ENCODE results near the gene RTN4IP1.

Gene RTN4IP1

GRCh38 chr6:106667022-106667402 is 37.7 kb upstream of the RTN4IP1 start:
- H3K18ac ChIP-seq (ENCODE audit: low read length) = no peak overlapping the region
- H4K5ac ChIP-seq (ENCODE audit: low read length) = no peak overlapping the region
- no peaks in the 10 kb centered on the region for H3K79me2 ChIP-seq (ENCODE audit: control insufficient read depth, insufficient read depth, low read length)
- no peak overlapping the region for H2BK15ac ChIP-seq (replicated peaks; ENCODE audit: low read depth)
- no peak for DNase-seq
- H3K56ac ChIP-seq (ENCODE audit: low read length) = no peak overlapping the region
- no peak overlapping the region for H2AK5ac ChIP-seq (ENCODE audit: low read length)
- no peak overlapping the region for H4K8ac ChIP-seq (ENCODE audit: low read depth, low read length)
- H3K79me1 ChIP-seq (ENCODE audit: low read length) = no peaks in the 10 kb centered on the region
- no peak overlapping the region for H2BK120ac ChIP-seq (ENCODE audit: low read depth, low read length)
- H3K27ac ChIP-seq (ENCODE audit: low read depth, low read length) = no peak overlapping the region
- H3K36me3 ChIP-seq (ENCODE audit: control insufficient read depth, insufficient read depth, low read length) = no peaks in the 10 kb centered on the region
- H3K4me2 ChIP-seq (ENCODE audit: low read length) = no peak overlapping the region
- no peaks in the 10 kb centered on the region for H3K4me1 ChIP-seq (ENCODE audit: control insufficient read depth, low read depth, low read length)
- H3K27me3 ChIP-seq (ENCODE audit: insufficient read depth, low read length, poor library complexity) = no peaks in the 10 kb centered on the region
- H2BK5ac ChIP-seq (ENCODE audit: low read length) = no peak overlapping the region
- H3K4me3 ChIP-seq (ENCODE audit: low read length) = no peak overlapping the region
- no CpG with 5 or more reads among the region's 4 CpGs for WGBS (ENCODE audit: extremely low coverage, insufficient coverage, low lambda C conversion rate)
- H3K4ac ChIP-seq (ENCODE audit: low read depth, low read length) = no peak overlapping the region
- H3K9ac ChIP-seq (ENCODE audit: low read length) = no peak overlapping the region
- no peak overlapping the region for H3K23ac ChIP-seq (ENCODE audit: low read length)

GRCh38 chr6:106666282-106667021 is 37.2 kb upstream of the RTN4IP1 start:
- Histone ChIP-seq H2BK120ac (ENCODE audit: low read depth, low read length) (no peak overlapping the region), H3K27ac (ENCODE audit: low read depth, low read length) (no peak overlapping the region), H3K4ac (ENCODE audit: low read depth, low read length) (no peak overlapping the region), H2BK5ac (ENCODE audit: low read length) (no peak overlapping the region), H3K36me3 (ENCODE audit: control insufficient read depth, insufficient read depth, low read length) (no peaks in the 10 kb centered on the region), H3K79me2 (ENCODE audit: control insufficient read depth, insufficient read depth, low read length) (no peaks in the 10 kb centered on the region), H3K4me3 (ENCODE audit: low read length) (no peak overlapping the region), H3K9ac (ENCODE audit: low read length) (no peak overlapping the region), H3K56ac (ENCODE audit: low read length) (no peak overlapping the region), H4K8ac (ENCODE audit: low read depth, low read length) (no peak overlapping the region), H3K18ac (ENCODE audit: low read length) (no peak overlapping the region), H2BK15ac (replicated peaks; ENCODE audit: low read depth) (no peak overlapping the region), H3K27me3 (ENCODE audit: insufficient read depth, low read length, poor library complexity) (no peaks in the 10 kb centered on the region), H2AK5ac (ENCODE audit: low read length) (no peak overlapping the region), H3K79me1 (ENCODE audit: low read length) (no peaks in the 10 kb centered on the region), H3K4me2 (ENCODE audit: low read length) (no peak overlapping the region), H4K5ac (ENCODE audit: low read length) (no peak overlapping the region), H3K4me1 (ENCODE audit: control insufficient read depth, low read depth, low read length) (no peaks in the 10 kb centered on the region), H3K23ac (ENCODE audit: low read length) (no peak overlapping the region)
- no peak for DNase-seq
- WGBS (ENCODE audit: extremely low coverage, insufficient coverage, low lambda C conversion rate) = no CpG with 5 or more reads among the region's 6 CpGs

GRCh38 chr6:106662458-106662857 is 33.2 kb upstream of the RTN4IP1 start:
- Histone ChIP-seq H3K9ac (ENCODE audit: low read length) (no peak overlapping the region), H3K23ac (ENCODE audit: low read length) (no peak overlapping the region), H2BK120ac (ENCODE audit: low read depth, low read length) (no peak overlapping the region), H3K36me3 (ENCODE audit: control insufficient read depth, insufficient read depth, low read length) (no peaks in the 10 kb centered on the region), H3K79me1 (ENCODE audit: low read length) (no peaks in the 10 kb centered on the region), H2BK15ac (replicated peaks; ENCODE audit: low read depth) (no peak overlapping the region), H3K4me1 (ENCODE audit: control insufficient read depth, low read depth, low read length) (no peaks in the 10 kb centered on the region), H3K56ac (ENCODE audit: low read length) (no peak overlapping the region), H3K27me3 (ENCODE audit: insufficient read depth, low read length, poor library complexity) (no peaks in the 10 kb centered on the region), H4K8ac (ENCODE audit: low read depth, low read length) (no peak overlapping the region), H3K18ac (ENCODE audit: low read length) (no peak overlapping the region), H2BK5ac (ENCODE audit: low read length) (no peak overlapping the region), H2AK5ac (ENCODE audit: low read length) (no peak overlapping the region), H3K4ac (ENCODE audit: low read depth, low read length) (no peak overlapping the region), H3K27ac (ENCODE audit: low read depth, low read length) (no peak overlapping the region), H4K5ac (ENCODE audit: low read length) (no peak overlapping the region), H3K4me2 (ENCODE audit: low read length) (no peak overlapping the region), H3K79me2 (ENCODE audit: control insufficient read depth, insufficient read depth, low read length) (no peaks in the 10 kb centered on the region), H3K4me3 (ENCODE audit: low read length) (no peak overlapping the region)
- no CpG with 5 or more reads among the region's 2 CpGs for WGBS (ENCODE audit: extremely low coverage, insufficient coverage, low lambda C conversion rate)
- no peak for DNase-seq

GRCh38 chr6:106659859-106660258 is 30.6 kb upstream of the RTN4IP1 start:
- H2BK15ac ChIP-seq (replicated peaks; ENCODE audit: low read depth) = no peak overlapping the region
- no peak overlapping the region for H3K23ac ChIP-seq (ENCODE audit: low read length)
- no peak overlapping the region for H3K18ac ChIP-seq (ENCODE audit: low read length)
- H3K79me1 ChIP-seq (ENCODE audit: low read length) = no peaks in the 10 kb centered on the region
- DNase-seq = peak; percentile 42
- no peak overlapping the region for H2AK5ac ChIP-seq (ENCODE audit: low read length)
- no peak overlapping the region for H3K56ac ChIP-seq (ENCODE audit: low read length)
- no peaks in the 10 kb centered on the region for H3K79me2 ChIP-seq (ENCODE audit: control insufficient read depth, insufficient read depth, low read length)
- WGBS (ENCODE audit: extremely low coverage, insufficient coverage, low lambda C conversion rate) = no CpG with 5 or more reads among the region's 2 CpGs
- H3K4me1 ChIP-seq (ENCODE audit: control insufficient read depth, low read depth, low read length) = no peaks in the 10 kb centered on the region
- no peak overlapping the region for H3K27ac ChIP-seq (ENCODE audit: low read depth, low read length)
- H3K36me3 ChIP-seq (ENCODE audit: control insufficient read depth, insufficient read depth, low read length) = peaks cover 1% of the 10 kb centered on the region
- no peak overlapping the region for H3K4ac ChIP-seq (ENCODE audit: low read depth, low read length)
- no peak overlapping the region for H3K4me2 ChIP-seq (ENCODE audit: low read length)
- H4K5ac ChIP-seq (ENCODE audit: low read length) = no peak overlapping the region
- no peak overlapping the region for H2BK5ac ChIP-seq (ENCODE audit: low read length)
- no peak overlapping the region for H3K9ac ChIP-seq (ENCODE audit: low read length)
- no peak overlapping the region for H3K4me3 ChIP-seq (ENCODE audit: low read length)
- H3K27me3 ChIP-seq (ENCODE audit: insufficient read depth, low read length, poor library complexity) = no peaks in the 10 kb centered on the region
- no peak overlapping the region for H2BK120ac ChIP-seq (ENCODE audit: low read depth, low read length)
- H4K8ac ChIP-seq (ENCODE audit: low read depth, low read length) = no peak overlapping the region

- Histone ChIP-seq H4K8ac (ENCODE audit: low read depth, low read length) (no peak overlapping the region), H3K18ac (ENCODE audit: low read length) (no peak overlapping the region), H3K4me3 (ENCODE audit: low read length) (no peak overlapping the region), H2AK5ac (ENCODE audit: low read length) (no peak overlapping the region), H3K79me1 (ENCODE audit: low read length) (no peaks in the 10 kb centered on the region), H3K56ac (ENCODE audit: low read length) (no peak overlapping the region), H3K4me1 (ENCODE audit: control insufficient read depth, low read depth, low read length) (no peaks in the 10 kb centered on the region), H3K27me3 (ENCODE audit: insufficient read depth, low read length, poor library complexity) (no peaks in the 10 kb centered on the region), H3K36me3 (ENCODE audit: control insufficient read depth, insufficient read depth, low read length) (peaks cover 1% of the 10 kb centered on the region), H2BK120ac (ENCODE audit: low read depth, low read length) (no peak overlapping the region), H3K4ac (ENCODE audit: low read depth, low read length) (no peak overlapping the region), H3K4me2 (ENCODE audit: low read length) (no peak overlapping the region), H2BK5ac (ENCODE audit: low read length) (no peak overlapping the region), H3K27ac (ENCODE audit: low read depth, low read length) (no peak overlapping the region), H2BK15ac (replicated peaks; ENCODE audit: low read depth) (no peak overlapping the region), H3K79me2 (ENCODE audit: control insufficient read depth, insufficient read depth, low read length) (no peaks in the 10 kb centered on the region), H4K5ac (ENCODE audit: low read length) (no peak overlapping the region), H3K9ac (ENCODE audit: low read length) (no peak overlapping the region), H3K23ac (ENCODE audit: low read length) (no peak overlapping the region)
- WGBS (ENCODE audit: extremely low coverage, insufficient coverage, low lambda C conversion rate) = no CpG with 5 or more reads among the region's 4 CpGs
- DNase-seq = no peak
Measured at GRCh38 chr6:106658469-106658868, 29.2 kb upstream of the RTN4IP1 start.
